GM12874 (cell line): ENCODE data around the gene NUDT3.
A peak's percentile ranks its signal among the peaks of the same experiment; 100 is the strongest.

Experiments used
- CTCF ChIP-seq: IDR thresholded peaks from 2 replicates; pipeline ENCODE4 v1.5.1; 2011; ENCODE audit warnings: low read depth, mild to moderate bottlenecking, control low read depth, low read length, moderate library complexity; ENCODE audit not compliant: insufficient read depth

Gene NUDT3

GRCh38 chr6:34259529-34260069 lies 132.9 kb downstream of the NUDT3 start:
- TF ChIP-seq CTCF = no peak

GRCh38 chr6:34249469-34250261 lies 142.8 kb downstream of the NUDT3 start:
- TF ChIP-seq CTCF = no peak

- TF ChIP-seq CTCF = peak; percentile 96
Observed at GRCh38 chr6:34248727-34249468, 143.6 kb downstream of the NUDT3 start, which contains the start of gene SMIM29. Gene SMIM29, minus strand, starts transcription at chr6:34249006. Its CDS starts 1,215 bp downstream, at chr6:34247791.

- no peak for TF ChIP-seq CTCF
Observed at GRCh38 chr6:34248198-34248726, 144.2 kb downstream of the NUDT3 start.

- no peak for TF ChIP-seq CTCF
Observed at GRCh38 chr6:34247481-34248197, 144.8 kb downstream of the NUDT3 start.

- TF ChIP-seq CTCF = peak; percentile 77
Observed at GRCh38 chr6:34246563-34247391, 145.7 kb downstream of the NUDT3 start.
